WTC11 (cell line): Measurements from ENCODE around the gene RELB. TPM values are rescaled to one million over a fixed set of nuclear protein-coding genes. Genes with fewer than 3 reads are reported as not detected.

Source experiments
- AR ChIP-seq: fragments of 250-450 bp; sonication (Bioruptor Pico); IDR thresholded peaks from 2 replicates; pipeline ENCODE4 v1.9.0; 2021; ENCODE audit warnings: mild to moderate bottlenecking
- EMX1 ChIP-seq: fragments of 250-450 bp; sonication (Bioruptor Pico); IDR thresholded peaks from 2 replicates; pipeline ENCODE4 v1.8.0; 2021; ENCODE audit warnings: mild to moderate bottlenecking
- ESRRA ChIP-seq: sonication (generic); formaldehyde crosslinking; IDR thresholded peaks from 2 replicates; pipeline ENCODE4 v1.8.1; 2022; ENCODE audit warnings: mild to moderate bottlenecking, missing genetic modification reagents, borderline replicate concordance
- ETV6 ChIP-seq: sonication (generic); formaldehyde crosslinking; IDR thresholded peaks from 2 replicates; pipeline ENCODE4 v1.8.1; 2022; ENCODE audit warnings: mild to moderate bottlenecking, missing genetic modification reagents
- FOXP4 ChIP-seq: sonication (generic); formaldehyde crosslinking; IDR thresholded peaks from 2 replicates; pipeline ENCODE4 v1.8.0; 2022; ENCODE audit warnings: mild to moderate bottlenecking, missing genetic modification reagents
- GRHL2 ChIP-seq: fragments of 250-450 bp; sonication (Bioruptor Pico); IDR thresholded peaks from 2 replicates; pipeline ENCODE4 v1.8.0; 2022; ENCODE audit warnings: mild to moderate bottlenecking, moderate library complexity; ENCODE audit not compliant: insufficient replicate concordance, severe bottlenecking
- GTF2I ChIP-seq: fragments of 250-450 bp; sonication (Bioruptor Pico); conservative IDR thresholded peaks from 2 replicates; pipeline ENCODE4 v1.4.0; 2021; ENCODE audit warnings: mild to moderate bottlenecking
- KAT7 ChIP-seq: sonication (generic); formaldehyde crosslinking; IDR thresholded peaks from 2 replicates; pipeline ENCODE4 v1.8.1; 2023; ENCODE audit warnings: missing genetic modification reagents, mild to moderate bottlenecking, borderline replicate concordance
- MAX ChIP-seq: sonication (generic); formaldehyde crosslinking; IDR thresholded peaks from 2 replicates; pipeline ENCODE4 v1.8.0; 2022; ENCODE audit warnings: mild to moderate bottlenecking, missing genetic modification reagents
- SMAD3 ChIP-seq: sonication (generic); formaldehyde crosslinking; IDR thresholded peaks from 2 replicates; pipeline ENCODE4 v1.8.0; 2022; ENCODE audit warnings: missing genetic modification reagents, mild to moderate bottlenecking, borderline replicate concordance
- SOX15 ChIP-seq: fragments of 250-450 bp; sonication (Bioruptor Pico); IDR thresholded peaks from 2 replicates; pipeline ENCODE4 v1.9.0; 2021; ENCODE audit warnings: mild to moderate bottlenecking
- TEAD4 ChIP-seq: sonication (generic); formaldehyde crosslinking; IDR thresholded peaks from 2 replicates; pipeline ENCODE4 v1.8.0; 2022; ENCODE audit warnings: mild to moderate bottlenecking, missing genetic modification reagents
- USF1 ChIP-seq: sonication (generic); formaldehyde crosslinking; IDR thresholded peaks from 2 replicates; pipeline ENCODE4 v1.8.0; 2022; ENCODE audit warnings: mild to moderate bottlenecking, missing genetic modification reagents
- ZNF121 ChIP-seq: sonication (generic); formaldehyde crosslinking; IDR thresholded peaks from 2 replicates; pipeline ENCODE4 v1.8.0; 2023; ENCODE audit warnings: missing genetic modification reagents
- ZNF263 ChIP-seq: sonication (generic); formaldehyde crosslinking; IDR thresholded peaks from 2 replicates; pipeline ENCODE4 v1.8.1; 2022; ENCODE audit warnings: low read depth, mild to moderate bottlenecking, moderate library complexity, missing genetic modification reagents
- ZNF416 ChIP-seq: fragments of 250-450 bp; sonication (Bioruptor Pico); IDR thresholded peaks from 2 replicates; pipeline ENCODE4 v1.9.0; 2021; ENCODE audit warnings: mild to moderate bottlenecking, inconsistent platforms
- total RNA-seq: library from RNA; stranded (reverse); gene quantifications from 3 replicates; pipeline ENCODE4 v1.2.3, GENCODE V29; 2021
- TF ChIP-seq, protein P1 (sequence below): sonication (generic); formaldehyde crosslinking; IDR thresholded peaks from 2 replicates; pipeline ENCODE4 v1.8.1; 2022; ENCODE audit warnings: low read depth, mild to moderate bottlenecking, moderate library complexity, missing genetic modification reagents, borderline replicate concordance
- TF ChIP-seq, protein P2 (sequence below): sonication (generic); formaldehyde crosslinking; IDR thresholded peaks from 2 replicates; pipeline ENCODE4 v1.8.1; 2022; ENCODE audit warnings: mild to moderate bottlenecking, missing genetic modification reagents, moderate library complexity, borderline replicate concordance
- TF ChIP-seq, protein P3 (sequence below): sonication (generic); formaldehyde crosslinking; IDR thresholded peaks from 2 replicates; pipeline ENCODE4 v1.8.1; 2023; ENCODE audit warnings: mild to moderate bottlenecking, moderate library complexity, missing genetic modification reagents
- TF ChIP-seq, protein P4 (sequence below): sonication (generic); formaldehyde crosslinking; IDR thresholded peaks from 2 replicates; pipeline ENCODE4 v1.8.0; 2023; ENCODE audit warnings: missing genetic modification reagents, mild to moderate bottlenecking, borderline replicate concordance
- TF ChIP-seq, protein P5 (sequence below): fragments of 250-450 bp; sonication (Bioruptor Pico); IDR thresholded peaks from 2 replicates; pipeline ENCODE4 v1.8.0; 2021; ENCODE audit warnings: mild to moderate bottlenecking

RELB gene
- total RNA-seq, 1 experiment from 2014 or later: 8.9 TPM

DNA sequence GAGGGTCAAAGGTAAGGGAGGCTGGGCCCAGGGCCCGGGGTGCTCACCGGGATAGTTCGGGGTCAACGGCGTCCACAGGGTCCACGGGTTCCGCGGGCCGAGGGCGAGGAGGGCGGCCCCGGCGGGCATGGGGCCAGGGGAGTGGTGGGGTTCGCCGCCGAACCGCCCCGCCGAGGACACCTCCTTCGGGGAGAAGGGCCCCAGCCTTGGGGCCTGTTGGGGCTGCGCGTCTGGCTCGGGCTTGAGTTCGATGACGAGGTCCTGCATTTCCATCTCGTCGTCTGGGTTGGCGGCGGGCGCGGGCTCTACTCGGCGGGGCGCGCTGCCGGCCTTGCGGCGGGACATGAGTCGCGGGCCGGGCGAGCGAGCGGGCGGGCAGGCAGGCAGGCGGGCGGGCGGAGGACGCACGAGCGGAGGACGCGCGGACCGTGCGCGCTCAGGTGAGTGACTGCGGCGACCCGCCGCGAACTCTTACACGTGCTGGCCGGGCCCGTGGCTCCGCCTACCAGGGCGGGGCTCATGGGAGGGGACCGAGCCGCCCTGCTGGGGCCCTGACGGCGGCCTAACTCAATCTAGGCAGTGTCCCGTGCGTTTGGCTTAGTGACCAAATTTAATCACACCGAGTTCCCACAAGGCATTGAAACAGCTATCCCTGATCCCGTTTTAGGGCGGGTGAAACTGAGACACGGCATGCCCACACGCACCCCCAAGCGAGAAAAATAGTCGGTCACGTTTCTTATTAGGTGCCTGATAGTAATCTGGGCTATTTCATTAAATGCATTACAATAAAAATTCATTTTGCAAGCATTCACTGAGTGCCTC is 75.0 kb downstream of the RELB start, which contains the start of gene ZNF296 (continued):
- TF ChIP-seq AR (no peak), EMX1 (CRISPR knock-in tag) (no peak), TEAD4 (CRISPR knock-in tag) (no peak), ZNF121 (no peak), KAT7 (CRISPR knock-in tag) (peak; percentile 97), ZNF263 (no peak), SMAD3 (CRISPR knock-in tag) (no peak), ETV6 (CRISPR knock-in tag) (peak; percentile 73; the same call in 1 of the 2 replicates), SOX15 (CRISPR knock-in tag) (no peak), GRHL2 (CRISPR knock-in tag) (no peak), GTF2I (CRISPR knock-in tag) (no peak), USF1 (CRISPR knock-in tag) (peak; percentile 59; the same call in 1 of the 2 replicates), ESRRA (no peak), FOXP4 (CRISPR knock-in tag) (peak; percentile 67; the same call in 1 of the 2 replicates), ZNF416 (no peak), MAX (CRISPR knock-in tag) (peak; percentile 79; the same call in 1 of the 2 replicates)
- TF ChIP-seq, protein P1, sequence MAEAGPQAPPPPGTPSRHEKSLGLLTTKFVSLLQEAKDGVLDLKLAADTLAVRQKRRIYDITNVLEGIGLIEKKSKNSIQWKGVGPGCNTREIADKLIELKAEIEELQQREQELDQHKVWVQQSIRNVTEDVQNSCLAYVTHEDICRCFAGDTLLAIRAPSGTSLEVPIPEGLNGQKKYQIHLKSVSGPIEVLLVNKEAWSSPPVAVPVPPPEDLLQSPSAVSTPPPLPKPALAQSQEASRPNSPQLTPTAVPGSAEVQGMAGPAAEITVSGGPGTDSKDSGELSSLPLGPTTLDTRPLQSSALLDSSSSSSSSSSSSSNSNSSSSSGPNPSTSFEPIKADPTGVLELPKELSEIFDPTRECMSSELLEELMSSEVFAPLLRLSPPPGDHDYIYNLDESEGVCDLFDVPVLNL (CRISPR knock-in tag): no peak
- TF ChIP-seq, protein P2, sequence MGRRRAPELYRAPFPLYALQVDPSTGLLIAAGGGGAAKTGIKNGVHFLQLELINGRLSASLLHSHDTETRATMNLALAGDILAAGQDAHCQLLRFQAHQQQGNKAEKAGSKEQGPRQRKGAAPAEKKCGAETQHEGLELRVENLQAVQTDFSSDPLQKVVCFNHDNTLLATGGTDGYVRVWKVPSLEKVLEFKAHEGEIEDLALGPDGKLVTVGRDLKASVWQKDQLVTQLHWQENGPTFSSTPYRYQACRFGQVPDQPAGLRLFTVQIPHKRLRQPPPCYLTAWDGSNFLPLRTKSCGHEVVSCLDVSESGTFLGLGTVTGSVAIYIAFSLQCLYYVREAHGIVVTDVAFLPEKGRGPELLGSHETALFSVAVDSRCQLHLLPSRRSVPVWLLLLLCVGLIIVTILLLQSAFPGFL (CRISPR knock-in tag): no peak
- TF ChIP-seq, protein P3, sequence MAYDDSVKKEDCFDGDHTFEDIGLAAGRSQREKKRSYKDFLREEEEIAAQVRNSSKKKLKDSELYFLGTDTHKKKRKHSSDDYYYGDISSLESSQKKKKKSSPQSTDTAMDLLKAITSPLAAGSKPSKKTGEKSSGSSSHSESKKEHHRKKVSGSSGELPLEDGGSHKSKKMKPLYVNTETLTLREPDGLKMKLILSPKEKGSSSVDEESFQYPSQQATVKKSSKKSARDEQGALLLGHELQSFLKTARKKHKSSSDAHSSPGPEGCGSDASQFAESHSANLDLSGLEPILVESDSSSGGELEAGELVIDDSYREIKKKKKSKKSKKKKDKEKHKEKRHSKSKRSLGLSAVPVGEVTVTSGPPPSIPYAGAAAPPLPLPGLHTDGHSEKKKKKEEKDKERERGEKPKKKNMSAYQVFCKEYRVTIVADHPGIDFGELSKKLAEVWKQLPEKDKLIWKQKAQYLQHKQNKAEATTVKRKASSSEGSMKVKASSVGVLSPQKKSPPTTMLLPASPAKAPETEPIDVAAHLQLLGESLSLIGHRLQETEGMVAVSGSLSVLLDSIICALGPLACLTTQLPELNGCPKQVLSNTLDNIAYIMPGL (CRISPR knock-in tag): 0 out of 2 replicates have a peak, but pooled peaks have one; percentile 10
- TF ChIP-seq, protein P4, sequence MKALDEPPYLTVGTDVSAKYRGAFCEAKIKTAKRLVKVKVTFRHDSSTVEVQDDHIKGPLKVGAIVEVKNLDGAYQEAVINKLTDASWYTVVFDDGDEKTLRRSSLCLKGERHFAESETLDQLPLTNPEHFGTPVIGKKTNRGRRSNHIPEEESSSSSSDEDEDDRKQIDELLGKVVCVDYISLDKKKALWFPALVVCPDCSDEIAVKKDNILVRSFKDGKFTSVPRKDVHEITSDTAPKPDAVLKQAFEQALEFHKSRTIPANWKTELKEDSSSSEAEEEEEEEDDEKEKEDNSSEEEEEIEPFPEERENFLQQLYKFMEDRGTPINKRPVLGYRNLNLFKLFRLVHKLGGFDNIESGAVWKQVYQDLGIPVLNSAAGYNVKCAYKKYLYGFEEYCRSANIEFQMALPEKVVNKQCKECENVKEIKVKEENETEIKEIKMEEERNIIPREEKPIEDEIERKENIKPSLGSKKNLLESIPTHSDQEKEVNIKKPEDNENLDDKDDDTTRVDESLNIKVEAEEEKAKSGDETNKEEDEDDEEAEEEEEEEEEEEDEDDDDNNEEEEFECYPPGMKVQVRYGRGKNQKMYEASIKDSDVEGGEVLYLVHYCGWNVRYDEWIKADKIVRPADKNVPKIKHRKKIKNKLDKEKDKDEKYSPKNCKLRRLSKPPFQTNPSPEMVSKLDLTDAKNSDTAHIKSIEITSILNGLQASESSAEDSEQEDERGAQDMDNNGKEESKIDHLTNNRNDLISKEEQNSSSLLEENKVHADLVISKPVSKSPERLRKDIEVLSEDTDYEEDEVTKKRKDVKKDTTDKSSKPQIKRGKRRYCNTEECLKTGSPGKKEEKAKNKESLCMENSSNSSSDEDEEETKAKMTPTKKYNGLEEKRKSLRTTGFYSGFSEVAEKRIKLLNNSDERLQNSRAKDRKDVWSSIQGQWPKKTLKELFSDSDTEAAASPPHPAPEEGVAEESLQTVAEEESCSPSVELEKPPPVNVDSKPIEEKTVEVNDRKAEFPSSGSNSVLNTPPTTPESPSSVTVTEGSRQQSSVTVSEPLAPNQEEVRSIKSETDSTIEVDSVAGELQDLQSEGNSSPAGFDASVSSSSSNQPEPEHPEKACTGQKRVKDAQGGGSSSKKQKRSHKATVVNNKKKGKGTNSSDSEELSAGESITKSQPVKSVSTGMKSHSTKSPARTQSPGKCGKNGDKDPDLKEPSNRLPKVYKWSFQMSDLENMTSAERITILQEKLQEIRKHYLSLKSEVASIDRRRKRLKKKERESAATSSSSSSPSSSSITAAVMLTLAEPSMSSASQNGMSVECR: no peak
- TF ChIP-seq, protein P5, sequence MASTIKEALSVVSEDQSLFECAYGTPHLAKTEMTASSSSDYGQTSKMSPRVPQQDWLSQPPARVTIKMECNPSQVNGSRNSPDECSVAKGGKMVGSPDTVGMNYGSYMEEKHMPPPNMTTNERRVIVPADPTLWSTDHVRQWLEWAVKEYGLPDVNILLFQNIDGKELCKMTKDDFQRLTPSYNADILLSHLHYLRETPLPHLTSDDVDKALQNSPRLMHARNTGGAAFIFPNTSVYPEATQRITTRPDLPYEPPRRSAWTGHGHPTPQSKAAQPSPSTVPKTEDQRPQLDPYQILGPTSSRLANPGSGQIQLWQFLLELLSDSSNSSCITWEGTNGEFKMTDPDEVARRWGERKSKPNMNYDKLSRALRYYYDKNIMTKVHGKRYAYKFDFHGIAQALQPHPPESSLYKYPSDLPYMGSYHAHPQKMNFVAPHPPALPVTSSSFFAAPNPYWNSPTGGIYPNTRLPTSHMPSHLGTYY (CRISPR knock-in tag): no peak
